ENCODE data around the gene FTCDNL1. TPM values are rescaled to one million over a fixed set of nuclear protein-coding genes. Genes with fewer than 3 reads are reported as not detected.

The FTCDNL1 gene
- total RNA-seq (2021): 0.81 and 2.0 TPM in 2 replicates
- long read RNA-seq, partial matches to known transcripts: 0 of 2 reads
- long read RNA-seq, other reads (novel, unspliced or antisense): 2 of 2 reads

GRCh38 chr2:199850718-199851500, at the start of gene FTCDNL1:
Gene FTCDNL1, minus strand, starts transcription at chr2:199851192. Its CDS starts 2,230 bp downstream, at chr2:199848962.
- Histone ChIP-seq H2AK5ac (ENCODE audit: insufficient read length, low read length) (no peak within 1 kb of the TSS), H3K79me2 (ENCODE audit: insufficient read depth, low read length) (no peaks in the 10 kb centered on the region), H3T11ph (ENCODE audit: low read length) (no peak within 1 kb of the TSS), H3K23ac (ENCODE audit: insufficient read length, low read depth, low read length) (no peak within 1 kb of the TSS), H4K8ac (replicated peaks; ENCODE audit: insufficient read length, low read depth, low read length) (no peak within 1 kb of the TSS), H3K23me2 (ENCODE audit: insufficient read length, low read depth, low read length, poor library complexity, severe bottlenecking) (peaks cover 6% of the 10 kb centered on the region), H2BK20ac (ENCODE audit: low read depth, low read length, poor library complexity, severe bottlenecking) (no peak within 1 kb of the TSS), H2BK15ac (ENCODE audit: low read depth, low read length) (no peak within 1 kb of the TSS), H3K9ac (ENCODE audit: extremely low read depth, insufficient read length, low read length) (peak within 1 kb of the TSS; percentile 39), H3K27ac (ENCODE audit: insufficient read length, low read depth, low read length) (no peak within 1 kb of the TSS), H3K4me2 (ENCODE audit: insufficient read depth, insufficient read length, low read length) (peak within 1 kb of the TSS; percentile 58), H3K56ac (ENCODE audit: insufficient read length, low read depth, low read length) (no peak within 1 kb of the TSS), H3K4ac (ENCODE audit: low read depth, low read length) (no peak within 1 kb of the TSS), H2BK5ac (ENCODE audit: insufficient read length, low read length) (no peak within 1 kb of the TSS), H2BK12ac (ENCODE audit: insufficient read length, low read depth, low read length) (no peak within 1 kb of the TSS), H3K18ac (ENCODE audit: insufficient read length, low read depth, low read length) (no peak within 1 kb of the TSS), H2AFZ (ENCODE audit: low read length) (no peak within 1 kb of the TSS), H3K4me1 (ENCODE audit: insufficient read depth, low read length) (peaks cover 5% of the 10 kb centered on the region), H4K20me1 (ENCODE audit: control insufficient read depth, insufficient read depth, insufficient read length) (no peaks in the 10 kb centered on the region), H3K9me3 (ENCODE audit: control insufficient read depth, low read depth, low read length) (no peaks in the 10 kb centered on the region), H4K5ac (ENCODE audit: insufficient read length, low read depth, low read length) (no peak within 1 kb of the TSS), H3K27me3 (ENCODE audit: insufficient read depth, low read length) (no peaks in the 10 kb centered on the region), H3K79me1 (ENCODE audit: insufficient read depth, low read depth, low read length, poor library complexity, severe bottlenecking) (no peaks in the 10 kb centered on the region), H2BK120ac (ENCODE audit: low read depth, low read length, poor library complexity, severe bottlenecking) (no peak within 1 kb of the TSS), H3K14ac (ENCODE audit: insufficient read depth, low read length) (peak within 1 kb of the TSS; percentile 22), H4K91ac (ENCODE audit: insufficient read length, low read depth, low read length) (no peak within 1 kb of the TSS)
- Mint-ChIP-seq H3K4me3 (peak within 1 kb of the TSS; percentile 85 to 92), H3K36me3 (ENCODE audit: insufficient read depth in 1 of 3, low read depth in 3 of 3) (no peaks in the 10 kb centered on the region), H3K9me3 (peaks cover 0 to 3% of the 10 kb centered on the region in 2 experiments; a peak in 1 of 5 replicates), H3K27ac (peak within 1 kb of the TSS in 1 of 3 experiments; percentile 96; a peak in 4 of 7 replicates), H3K4me1 (peaks cover 38 to 44% of the 10 kb centered on the region in 2 experiments), H3K27me3 (ENCODE audit: low read depth) (peaks cover 1% of the 10 kb centered on the region)
- TF ChIP-seq, protein P1, sequence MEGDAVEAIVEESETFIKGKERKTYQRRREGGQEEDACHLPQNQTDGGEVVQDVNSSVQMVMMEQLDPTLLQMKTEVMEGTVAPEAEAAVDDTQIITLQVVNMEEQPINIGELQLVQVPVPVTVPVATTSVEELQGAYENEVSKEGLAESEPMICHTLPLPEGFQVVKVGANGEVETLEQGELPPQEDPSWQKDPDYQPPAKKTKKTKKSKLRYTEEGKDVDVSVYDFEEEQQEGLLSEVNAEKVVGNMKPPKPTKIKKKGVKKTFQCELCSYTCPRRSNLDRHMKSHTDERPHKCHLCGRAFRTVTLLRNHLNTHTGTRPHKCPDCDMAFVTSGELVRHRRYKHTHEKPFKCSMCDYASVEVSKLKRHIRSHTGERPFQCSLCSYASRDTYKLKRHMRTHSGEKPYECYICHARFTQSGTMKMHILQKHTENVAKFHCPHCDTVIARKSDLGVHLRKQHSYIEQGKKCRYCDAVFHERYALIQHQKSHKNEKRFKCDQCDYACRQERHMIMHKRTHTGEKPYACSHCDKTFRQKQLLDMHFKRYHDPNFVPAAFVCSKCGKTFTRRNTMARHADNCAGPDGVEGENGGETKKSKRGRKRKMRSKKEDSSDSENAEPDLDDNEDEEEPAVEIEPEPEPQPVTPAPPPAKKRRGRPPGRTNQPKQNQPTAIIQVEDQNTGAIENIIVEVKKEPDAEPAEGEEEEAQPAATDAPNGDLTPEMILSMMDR (conservative IDR thresholded peaks at IDR 0.05): peak; percentile 62
- WGBS (ENCODE audit: extremely low coverage, insufficient read length, low lambda C conversion rate): no CpG with 5 or more reads among the region's 80 CpGs
- peak; percentile 74 for DNase-seq

Measured in H9 (cell line).